Fibroblast of lung (primary cell): Measurements from ENCODE around the gene TMBIM6. TPM values are rescaled to one million over a fixed set of nuclear protein-coding genes. Genes with fewer than 3 reads are reported as not detected.

Experiments used
- DNase-seq, 2 donors: peaks; one replicate each; pipeline versions ENCODE4 v3.0.0 to v3.0.0-alpha.2; 2010; ENCODE audit warnings: low read depth in 2 of 2
- H2AFZ ChIP-seq: 2 replicates; pipeline ENCODE4 v1.5.1; 2012; ENCODE audit warnings: low read length, control low read depth, inconsistent platforms
- H3K27ac ChIP-seq: 2 replicates; pipeline ENCODE4 v1.5.1; 2011; ENCODE audit warnings: low read length, control low read depth; ENCODE audit not compliant: insufficient read depth
- H3K27me3 ChIP-seq: 2 replicates; pipeline ENCODE4 v1.5.1; 2011; ENCODE audit warnings: mild to moderate bottlenecking, low read length; ENCODE audit not compliant: control insufficient read depth, insufficient read depth
- H3K36me3 ChIP-seq: 2 replicates; pipeline ENCODE4 v1.5.1; 2011; ENCODE audit warnings: low read length; ENCODE audit not compliant: control insufficient read depth, insufficient read depth
- H3K4me1 ChIP-seq: 2 replicates; pipeline ENCODE4 v1.5.1; 2011; ENCODE audit warnings: low read length; ENCODE audit not compliant: control insufficient read depth, insufficient read depth; ENCODE audit errors: extremely low read depth
- H3K4me2 ChIP-seq: 2 replicates; pipeline ENCODE4 v1.5.1; 2011; ENCODE audit warnings: low read length, control low read depth; ENCODE audit not compliant: insufficient read depth; ENCODE audit errors: extremely low read depth
- H3K4me3 ChIP-seq, 4 experiments: fragments of 200-600 bp in 1 of 4; sonication (generic) in 1 of 4; replicated peaks in 1 of 4; 2 replicates each; pipeline ENCODE4 v1.5.1; 2011 to 2016; ENCODE audit warnings: low read length in 4 of 4, low read depth in 3 of 4, mild to moderate bottlenecking in 3 of 4, control low read depth in 2 of 4, inconsistent platforms in 1 of 4, mixed read lengths in 1 of 4; ENCODE audit not compliant: insufficient read depth in 1 of 4; ENCODE audit errors: control extremely low read depth in 1 of 4
- H3K79me2 ChIP-seq: 2 replicates; pipeline ENCODE4 v1.5.1; 2012; ENCODE audit warnings: mild to moderate bottlenecking, low read length, inconsistent platforms; ENCODE audit not compliant: control insufficient read depth, insufficient read depth
- H3K9ac ChIP-seq: 2 replicates; pipeline ENCODE4 v1.5.1; 2011; ENCODE audit warnings: mild to moderate bottlenecking, low read length, control low read depth; ENCODE audit not compliant: insufficient read depth
- H3K9me3 ChIP-seq: 2 replicates; pipeline ENCODE4 v1.5.1; 2012; ENCODE audit warnings: low read depth, low read length; ENCODE audit not compliant: control insufficient read depth, insufficient read depth
- H4K20me1 ChIP-seq: 2 replicates; pipeline ENCODE4 v1.5.1; 2011; ENCODE audit warnings: low read length; ENCODE audit not compliant: control insufficient read depth, insufficient read depth; ENCODE audit errors: extremely low read depth
- EZH2 ChIP-seq: IDR thresholded peaks from 2 replicates; pipeline ENCODE4 v1.5.1; 2012; ENCODE audit warnings: low read length, control low read depth, mild to moderate bottlenecking; ENCODE audit errors: missing control alignments
- polyA plus RNA-seq, 2 donors: library from polyadenylated mRNA; depleted of rRNA in 1 of 2; stranded (reverse) in 1 of 2; unstranded in 1 of 2; fragments of >200 nt; gene quantifications; 2 replicates each; pipeline ENCODE4 v1.2.1, GENCODE V29; 2011 to 2012; ENCODE audit warnings: missing spikeins in 1 of 2
- total RNA-seq: library from RNA; depleted of rRNA; stranded (reverse); fragments of >200 nt; gene quantifications from 2 replicates; pipeline ENCODE4 v1.2.1, GENCODE V29; 2014
- TF ChIP-seq, protein P1 (sequence below), 2 donors: IDR thresholded peaks in 1 of 2; conservative IDR thresholded peaks in 1 of 2; 1 replicate in 1 of 2; 2 replicates in 1 of 2; pipeline ENCODE4 v1.5.1; 2011 to 2012; ENCODE audit warnings: low read length in 2 of 2, control low read depth in 1 of 2, inconsistent platforms in 1 of 2, low read depth in 1 of 2, mild to moderate bottlenecking in 1 of 2

Gene TMBIM6
- total and polyA plus RNA-seq, 2 donors (not counting 1 experiment from before 2014, with no cell fraction given): 432 to 879 TPM

DNA sequence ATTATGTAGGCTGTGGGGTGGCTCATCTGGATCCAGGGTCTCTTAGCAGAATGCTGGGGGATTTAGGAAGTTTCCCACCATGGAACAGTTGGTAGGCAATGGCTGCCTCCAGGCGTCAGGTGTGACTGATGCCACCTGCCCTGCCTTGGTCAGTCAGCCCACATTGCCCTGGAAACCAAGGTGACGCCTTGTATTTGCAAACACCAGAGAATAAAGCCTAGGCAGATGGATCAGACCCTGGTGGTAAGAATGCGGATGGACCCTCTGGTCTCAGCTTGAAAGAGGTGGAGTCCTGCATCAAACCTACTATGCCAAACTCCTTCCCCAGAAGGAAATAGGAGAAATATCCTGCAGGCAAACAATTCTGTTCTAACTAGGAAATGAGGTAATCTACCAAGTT lies 48.6 kb downstream of the TMBIM6 start:
- H3K4me1 ChIP-seq: no peaks in the 10 kb centered on the region
- no peaks in the 10 kb centered on the region for H3K79me2 ChIP-seq
- H3K4me2 ChIP-seq: no peak overlapping the region
- H3K9ac ChIP-seq: no peak overlapping the region
- no peaks in the 10 kb centered on the region for H3K27me3 ChIP-seq
- peaks cover 3% of the 10 kb centered on the region for H3K36me3 ChIP-seq
- no peaks in the 10 kb centered on the region for H3K9me3 ChIP-seq
- H2AFZ ChIP-seq: no peak overlapping the region
- H4K20me1 ChIP-seq: no peaks in the 10 kb centered on the region
- no peak overlapping the region for H3K4me3 ChIP-seq
- no peak for DNase-seq
- H3K27ac ChIP-seq: no peak overlapping the region
- no peak for TF ChIP-seq EZH2
- TF ChIP-seq, protein P1, sequence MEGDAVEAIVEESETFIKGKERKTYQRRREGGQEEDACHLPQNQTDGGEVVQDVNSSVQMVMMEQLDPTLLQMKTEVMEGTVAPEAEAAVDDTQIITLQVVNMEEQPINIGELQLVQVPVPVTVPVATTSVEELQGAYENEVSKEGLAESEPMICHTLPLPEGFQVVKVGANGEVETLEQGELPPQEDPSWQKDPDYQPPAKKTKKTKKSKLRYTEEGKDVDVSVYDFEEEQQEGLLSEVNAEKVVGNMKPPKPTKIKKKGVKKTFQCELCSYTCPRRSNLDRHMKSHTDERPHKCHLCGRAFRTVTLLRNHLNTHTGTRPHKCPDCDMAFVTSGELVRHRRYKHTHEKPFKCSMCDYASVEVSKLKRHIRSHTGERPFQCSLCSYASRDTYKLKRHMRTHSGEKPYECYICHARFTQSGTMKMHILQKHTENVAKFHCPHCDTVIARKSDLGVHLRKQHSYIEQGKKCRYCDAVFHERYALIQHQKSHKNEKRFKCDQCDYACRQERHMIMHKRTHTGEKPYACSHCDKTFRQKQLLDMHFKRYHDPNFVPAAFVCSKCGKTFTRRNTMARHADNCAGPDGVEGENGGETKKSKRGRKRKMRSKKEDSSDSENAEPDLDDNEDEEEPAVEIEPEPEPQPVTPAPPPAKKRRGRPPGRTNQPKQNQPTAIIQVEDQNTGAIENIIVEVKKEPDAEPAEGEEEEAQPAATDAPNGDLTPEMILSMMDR (conservative IDR thresholded peaks at IDR 0.05 in 1 of 2, IDR thresholded peaks at IDR 0.05 in 1 of 2; ENCODE audit: low read depth in 1 of 2, low read length in 2 of 2): peak in 1 of 2 donors; percentile 4

DNA sequence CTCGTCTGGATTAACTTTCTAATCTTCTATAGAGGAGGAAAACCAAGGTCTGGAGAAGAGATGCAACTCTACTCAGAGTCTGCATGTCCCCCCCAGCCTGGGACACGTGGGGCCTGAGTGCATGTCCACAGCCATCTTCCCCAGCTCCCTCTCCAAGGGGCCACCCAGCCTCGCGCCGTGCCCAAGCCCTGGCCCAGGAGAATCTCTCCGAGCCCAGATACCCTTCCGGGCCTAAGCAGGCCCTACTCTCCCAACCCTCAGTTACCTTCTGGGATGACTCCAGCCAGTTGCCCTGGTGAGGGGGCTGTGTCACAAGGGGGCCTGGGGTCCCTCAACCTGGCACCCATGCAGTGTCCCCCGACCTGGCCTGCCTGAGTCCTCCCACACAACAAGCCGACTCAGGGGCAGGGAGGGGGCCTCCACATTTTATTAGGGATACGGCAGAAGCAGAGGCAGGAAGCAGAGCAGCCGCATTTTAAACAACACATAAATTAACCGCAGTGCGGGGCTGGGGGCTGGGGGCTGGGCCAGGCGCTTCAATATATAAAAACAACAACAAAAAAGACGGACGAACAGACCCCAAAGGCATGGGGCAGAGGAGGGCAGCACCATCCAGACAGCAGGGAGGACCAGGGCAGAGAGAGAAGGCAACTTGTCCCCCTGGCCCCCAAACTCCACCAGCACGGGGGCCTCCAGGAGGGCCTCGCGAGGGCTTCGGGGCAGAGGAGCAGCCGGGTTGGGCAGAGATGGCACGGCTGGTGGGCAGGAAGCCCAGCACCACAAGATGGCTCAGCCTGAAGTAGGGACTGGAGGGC lies 49.6 kb downstream of the TMBIM6 start:
- Histone ChIP-seq H3K4me3 (no peak overlapping the region), H3K36me3 (peaks cover 3% of the 10 kb centered on the region), H3K27ac (no peak overlapping the region), H3K9ac (no peak overlapping the region), H3K27me3 (no peaks in the 10 kb centered on the region), H2AFZ (no peak overlapping the region), H4K20me1 (no peaks in the 10 kb centered on the region), H3K79me2 (no peaks in the 10 kb centered on the region), H3K4me2 (no peak overlapping the region), H3K4me1 (no peaks in the 10 kb centered on the region), H3K9me3 (no peaks in the 10 kb centered on the region)
- no peak for TF ChIP-seq EZH2
- TF ChIP-seq, protein P1 (conservative IDR thresholded peaks at IDR 0.05 in 1 of 2, IDR thresholded peaks at IDR 0.05 in 1 of 2; ENCODE audit: low read depth in 1 of 2, low read length in 2 of 2): no peak
- no peak for DNase-seq

DNA sequence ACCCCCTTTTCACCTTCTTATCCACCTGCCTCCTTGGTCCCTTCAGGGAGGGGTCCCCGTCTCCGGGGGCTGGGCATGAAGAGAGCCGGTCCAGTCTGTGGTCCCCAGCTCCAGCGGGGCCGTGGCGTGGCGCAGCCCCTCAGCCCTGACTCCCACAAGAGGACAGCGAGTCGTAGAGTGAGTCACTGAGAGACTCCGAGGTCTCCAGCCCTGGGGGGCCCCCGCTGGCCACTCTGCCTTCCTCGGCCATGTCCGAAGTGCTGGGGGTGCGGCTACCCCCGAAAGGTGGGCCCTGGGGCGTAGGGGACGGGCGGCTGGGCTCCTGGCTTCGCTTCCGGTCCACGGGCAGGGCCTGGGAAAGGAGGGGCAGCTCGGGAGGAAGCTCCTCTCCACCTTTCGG lies 50.3 kb downstream of the TMBIM6 start:
- H3K9me3 ChIP-seq: no peaks in the 10 kb centered on the region
- H3K27ac ChIP-seq: no peak overlapping the region
- no peak for DNase-seq
- no peak overlapping the region for H3K4me2 ChIP-seq
- H3K36me3 ChIP-seq: peaks cover 3% of the 10 kb centered on the region
- no peak overlapping the region for H3K9ac ChIP-seq
- no peaks in the 10 kb centered on the region for H3K79me2 ChIP-seq
- H4K20me1 ChIP-seq: no peaks in the 10 kb centered on the region
- H3K4me1 ChIP-seq: no peaks in the 10 kb centered on the region
- no peak overlapping the region for H2AFZ ChIP-seq
- no peak overlapping the region for H3K4me3 ChIP-seq
- H3K27me3 ChIP-seq: no peaks in the 10 kb centered on the region
- no peak for TF ChIP-seq EZH2
- TF ChIP-seq, protein P1 (conservative IDR thresholded peaks at IDR 0.05 in 1 of 2, IDR thresholded peaks at IDR 0.05 in 1 of 2; ENCODE audit: low read depth in 1 of 2, low read length in 2 of 2): no peak
